ENCODE measurements around the gene TMEM240. TPM values are rescaled to one million over a fixed set of nuclear protein-coding genes. Genes with fewer than 3 reads are reported as not detected.

TMEM240 gene
- total and polyA plus RNA-seq, 12 donors, result 0.95 to 12.4 (median 4.4) TPM; not detected in 1

DNA sequence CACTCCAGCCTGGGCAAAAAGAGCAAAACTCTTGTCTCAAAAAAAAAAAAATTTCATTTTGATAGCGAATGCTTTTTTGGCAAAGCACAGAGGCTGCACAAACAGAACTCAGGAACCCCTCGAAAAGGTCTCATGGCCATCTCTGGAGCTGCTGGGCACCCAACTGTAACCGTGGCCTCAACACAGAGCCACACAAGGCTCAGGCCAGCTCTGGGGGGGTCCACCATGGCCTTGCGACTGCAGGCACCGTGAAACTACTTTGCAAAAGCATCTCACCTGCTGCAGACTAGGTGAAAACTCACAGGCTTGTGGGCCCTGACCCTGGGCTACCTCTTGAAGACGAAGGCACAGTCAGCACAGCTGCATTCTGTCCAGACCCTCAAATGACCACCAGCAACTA is 16.1 kb upstream of the TMEM240 start:
- intact Hi-C loops (cut with DNase I), result no loop called here
- Histone ChIP-seq H3K9me3 (replicated peaks in 1 of 3) (no peaks in the 10 kb centered on the region), H3K27ac (no peak overlapping the region), H3K27me3 (no peaks in the 10 kb centered on the region), H3K4me3 (no peak overlapping the region), H3K4me1 (replicated peaks in 1 of 2) (peaks cover 0 to 14% of the 10 kb centered on the region in 2 donors), H3K36me3 (replicated peaks in 1 of 2) (peaks cover 0 to 12% of the 10 kb centered on the region in 2 donors)
- WGBS, 4 donors, result 85 to 94% (median 86%) methylated on average over 5 to 6 of the region's 6 CpGs
- no peak for TF ChIP-seq POLR2A (IDR thresholded peaks at IDR 0.05)
- TF ChIP-seq, protein P1, sequence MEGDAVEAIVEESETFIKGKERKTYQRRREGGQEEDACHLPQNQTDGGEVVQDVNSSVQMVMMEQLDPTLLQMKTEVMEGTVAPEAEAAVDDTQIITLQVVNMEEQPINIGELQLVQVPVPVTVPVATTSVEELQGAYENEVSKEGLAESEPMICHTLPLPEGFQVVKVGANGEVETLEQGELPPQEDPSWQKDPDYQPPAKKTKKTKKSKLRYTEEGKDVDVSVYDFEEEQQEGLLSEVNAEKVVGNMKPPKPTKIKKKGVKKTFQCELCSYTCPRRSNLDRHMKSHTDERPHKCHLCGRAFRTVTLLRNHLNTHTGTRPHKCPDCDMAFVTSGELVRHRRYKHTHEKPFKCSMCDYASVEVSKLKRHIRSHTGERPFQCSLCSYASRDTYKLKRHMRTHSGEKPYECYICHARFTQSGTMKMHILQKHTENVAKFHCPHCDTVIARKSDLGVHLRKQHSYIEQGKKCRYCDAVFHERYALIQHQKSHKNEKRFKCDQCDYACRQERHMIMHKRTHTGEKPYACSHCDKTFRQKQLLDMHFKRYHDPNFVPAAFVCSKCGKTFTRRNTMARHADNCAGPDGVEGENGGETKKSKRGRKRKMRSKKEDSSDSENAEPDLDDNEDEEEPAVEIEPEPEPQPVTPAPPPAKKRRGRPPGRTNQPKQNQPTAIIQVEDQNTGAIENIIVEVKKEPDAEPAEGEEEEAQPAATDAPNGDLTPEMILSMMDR (IDR thresholded peaks at IDR 0.05), result no peak
- no peak for DNase-seq

DNA sequence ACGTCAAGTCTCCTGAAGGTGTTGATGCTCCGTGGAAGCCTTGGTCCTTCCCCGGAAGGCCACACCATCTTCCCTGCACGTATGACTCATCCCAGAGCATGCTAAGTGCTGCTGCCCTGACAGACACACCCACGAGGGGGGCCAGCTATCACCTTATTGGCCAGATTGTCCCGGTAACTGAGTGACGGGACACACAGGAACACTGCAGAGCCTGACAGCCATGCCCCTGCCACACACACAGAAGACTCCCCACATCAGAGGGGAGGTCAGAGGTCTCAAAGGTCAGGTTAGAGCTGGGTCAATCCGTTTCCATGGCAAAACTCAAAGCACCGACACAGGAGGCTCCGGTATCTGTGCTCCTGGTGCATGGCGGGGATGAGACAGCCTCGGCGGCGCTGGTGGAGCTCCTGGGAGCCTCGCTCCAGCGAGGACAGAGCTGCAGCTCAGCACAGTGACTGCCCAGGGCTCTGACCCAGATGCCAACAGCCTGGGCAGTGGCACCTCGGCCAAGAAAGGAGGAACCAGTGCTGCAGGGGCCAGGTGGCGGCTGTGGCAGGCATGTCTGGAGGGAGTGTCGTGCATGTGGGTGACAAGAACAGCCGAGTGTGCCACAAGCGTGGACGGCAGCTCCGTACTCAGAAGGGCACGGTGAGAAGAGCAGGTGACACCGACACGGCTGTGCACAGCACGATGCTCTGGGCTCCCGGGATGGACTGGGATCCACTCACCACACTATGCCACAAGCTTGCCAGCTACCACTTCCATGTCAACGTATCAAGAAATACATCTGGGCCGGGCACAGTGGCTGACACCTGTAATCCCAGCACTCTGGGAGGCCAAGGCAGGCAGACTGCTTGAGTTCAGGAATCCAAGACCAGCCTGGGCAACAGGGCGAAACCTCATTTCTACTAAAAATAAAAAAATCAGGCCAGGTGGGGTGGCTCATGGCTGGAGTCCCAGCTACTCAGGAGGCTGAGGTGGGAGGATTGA is 14.8 kb upstream of the TMEM240 start:
- WGBS, 4 donors, result 34 to 75% (median 45%) methylated on average over 14 to 31 of the region's 31 CpGs
- intact Hi-C loops (cut with DNase I), result no loop called here

DNA sequence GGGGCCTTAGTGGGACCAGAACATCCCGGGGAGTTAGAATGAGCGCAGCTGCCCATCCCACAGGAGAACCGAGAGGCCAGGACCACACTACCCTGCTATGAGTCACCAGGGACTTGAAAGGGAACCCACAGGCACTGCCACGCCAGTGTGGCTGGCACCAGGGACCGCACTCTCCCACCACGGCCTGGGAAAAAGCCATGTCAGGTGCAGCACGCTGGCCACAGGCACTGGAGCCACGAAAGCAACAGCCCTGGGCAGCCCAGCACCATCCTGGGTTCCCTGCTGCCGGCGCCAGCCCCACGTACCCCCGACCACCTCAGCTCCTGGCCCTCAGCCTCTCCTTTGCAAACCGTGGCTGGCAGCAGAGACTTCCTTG is 14.1 kb upstream of the TMEM240 start:
- no peak for DNase-seq
- 44 to 71% (median 47%) methylated on average over 5 to 13 of the region's 13 CpGs for WGBS, 4 donors
- Histone ChIP-seq H3K36me3 (replicated peaks in 1 of 2) (no peaks in the 10 kb centered on the region), H3K27ac (peak overlapping the region in 4 of 5 donors; percentile 28 to 81 (median 60)), H3K4me3 (no peak overlapping the region), H3K27me3 (no peaks in the 10 kb centered on the region), H3K9me3 (replicated peaks in 1 of 3) (no peaks in the 10 kb centered on the region), H3K4me1 (replicated peaks in 1 of 2) (peaks cover 0 to 14% of the 10 kb centered on the region in 2 donors)
- no peak for TF ChIP-seq POLR2A (IDR thresholded peaks at IDR 0.05)
- TF ChIP-seq, protein P1 (IDR thresholded peaks at IDR 0.05), result no peak
- intact Hi-C loops (cut with DNase I), result no loop called here

More for the DNA sequence above, 14.8 kb upstream of the TMEM240 start:
- H3K4me1 ChIP-seq (replicated peaks in 1 of 2), result peaks cover 0 to 14% of the 10 kb centered on the region in 2 donors
- no peak overlapping the region for H3K4me3 ChIP-seq
- H3K9me3 ChIP-seq (replicated peaks in 1 of 3), result no peaks in the 10 kb centered on the region
- H3K27me3 ChIP-seq, result no peaks in the 10 kb centered on the region
- peak; percentile 82 to 94 (median 89) for DNase-seq
- TF ChIP-seq, protein P1 (IDR thresholded peaks at IDR 0.05), result no peak
- TF ChIP-seq POLR2A (IDR thresholded peaks at IDR 0.05), result no peak
- H3K36me3 ChIP-seq (replicated peaks in 1 of 2), result no peaks in the 10 kb centered on the region
- H3K27ac ChIP-seq, result peak overlapping the region in 4 of 5 donors; percentile 50 to 81 (median 68)

DNA sequence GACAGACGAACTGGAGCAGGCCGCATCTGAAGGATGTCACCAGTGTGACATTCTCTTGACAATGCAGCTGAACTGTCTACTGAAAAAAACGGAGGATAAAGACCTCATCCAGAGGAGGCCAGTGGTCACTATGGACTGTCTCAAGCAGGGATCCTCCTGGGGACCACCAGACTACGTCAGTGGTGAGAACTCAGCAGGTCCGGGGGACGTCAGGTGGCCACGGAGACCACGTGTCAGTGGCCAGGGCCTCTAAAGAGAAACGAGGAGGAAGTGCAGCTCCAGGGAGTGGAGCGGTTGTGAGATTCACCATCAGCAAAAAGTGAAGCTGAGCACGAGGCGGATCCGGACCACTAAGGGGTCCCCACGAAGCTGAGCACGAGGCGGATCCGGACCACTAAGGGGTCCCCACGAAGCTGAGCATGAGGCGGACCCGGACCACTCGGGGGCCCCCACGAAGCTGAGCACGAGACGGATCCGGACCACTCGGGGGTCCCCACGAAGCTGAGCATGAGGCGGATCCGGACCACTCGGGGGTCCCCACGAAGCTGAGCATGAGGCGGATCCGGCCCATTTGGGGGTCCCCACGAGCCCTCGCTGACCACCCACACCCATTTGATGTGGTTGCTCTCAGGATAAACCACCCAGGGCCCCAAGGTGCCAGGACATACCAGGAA is 13.5 kb upstream of the TMEM240 start:
- Histone ChIP-seq H3K27ac (peak overlapping the region in 3 of 5 donors; percentile 28 to 81 (median 70)), H3K4me1 (replicated peaks in 1 of 2) (peaks cover 0 to 14% of the 10 kb centered on the region in 2 donors), H3K27me3 (no peaks in the 10 kb centered on the region), H3K36me3 (replicated peaks in 1 of 2) (no peaks in the 10 kb centered on the region), H3K4me3 (no peak overlapping the region), H3K9me3 (replicated peaks in 1 of 3) (no peaks in the 10 kb centered on the region)
- WGBS, 4 donors, result 77 to 85% (median 83%) methylated on average over 20 to 35 of the region's 35 CpGs
- no peak for TF ChIP-seq POLR2A (IDR thresholded peaks at IDR 0.05)
- TF ChIP-seq, protein P1 (IDR thresholded peaks at IDR 0.05), result no peak
- no peak for DNase-seq
- intact Hi-C loops (cut with DNase I), result no loop called here

Data from adrenal gland (tissue), 12 donors.